Femur (tissue), 1 donor: Measurements from ENCODE around the gene GABBR2.

ENCODE experiments used
- DNase-seq: peaks from one replicate; pipeline ENCODE4 v3.0.0-alpha.2; 2017

The GABBR2 gene

DNA sequence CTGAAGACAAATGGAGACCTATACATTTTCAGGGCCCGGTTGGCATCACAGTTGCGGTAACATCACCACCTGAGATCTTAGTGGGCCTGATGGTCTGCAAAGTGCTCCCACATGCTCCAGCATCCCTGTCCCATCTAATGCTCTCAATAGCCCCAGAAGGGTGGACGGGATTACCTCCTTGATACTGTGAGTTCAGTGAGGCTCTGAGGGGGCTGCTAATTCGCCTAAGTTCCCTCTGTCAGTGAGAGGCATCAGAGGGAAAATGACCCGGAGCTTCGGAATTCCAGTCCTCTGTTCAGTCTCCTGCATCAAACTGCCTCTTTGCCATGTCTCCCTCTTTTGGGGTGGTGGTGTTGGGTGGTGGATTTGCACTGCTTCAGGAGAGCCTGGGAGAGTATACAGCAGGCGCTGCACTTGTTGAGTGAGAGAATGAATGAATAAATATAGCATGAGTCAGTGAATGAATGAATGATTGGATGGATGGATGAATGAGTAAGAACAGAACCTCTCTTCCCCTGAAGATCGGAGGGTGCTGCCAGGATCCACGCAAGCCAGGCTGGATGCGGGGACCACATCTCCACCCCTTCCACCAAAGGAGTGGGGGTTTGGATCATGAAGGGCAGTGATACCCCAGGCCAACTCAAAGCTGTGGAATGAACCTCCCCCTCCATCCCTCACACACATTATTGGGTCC, 141.0 kb downstream of the GABBR2 start:
- DNase-seq: no peak

DNA sequence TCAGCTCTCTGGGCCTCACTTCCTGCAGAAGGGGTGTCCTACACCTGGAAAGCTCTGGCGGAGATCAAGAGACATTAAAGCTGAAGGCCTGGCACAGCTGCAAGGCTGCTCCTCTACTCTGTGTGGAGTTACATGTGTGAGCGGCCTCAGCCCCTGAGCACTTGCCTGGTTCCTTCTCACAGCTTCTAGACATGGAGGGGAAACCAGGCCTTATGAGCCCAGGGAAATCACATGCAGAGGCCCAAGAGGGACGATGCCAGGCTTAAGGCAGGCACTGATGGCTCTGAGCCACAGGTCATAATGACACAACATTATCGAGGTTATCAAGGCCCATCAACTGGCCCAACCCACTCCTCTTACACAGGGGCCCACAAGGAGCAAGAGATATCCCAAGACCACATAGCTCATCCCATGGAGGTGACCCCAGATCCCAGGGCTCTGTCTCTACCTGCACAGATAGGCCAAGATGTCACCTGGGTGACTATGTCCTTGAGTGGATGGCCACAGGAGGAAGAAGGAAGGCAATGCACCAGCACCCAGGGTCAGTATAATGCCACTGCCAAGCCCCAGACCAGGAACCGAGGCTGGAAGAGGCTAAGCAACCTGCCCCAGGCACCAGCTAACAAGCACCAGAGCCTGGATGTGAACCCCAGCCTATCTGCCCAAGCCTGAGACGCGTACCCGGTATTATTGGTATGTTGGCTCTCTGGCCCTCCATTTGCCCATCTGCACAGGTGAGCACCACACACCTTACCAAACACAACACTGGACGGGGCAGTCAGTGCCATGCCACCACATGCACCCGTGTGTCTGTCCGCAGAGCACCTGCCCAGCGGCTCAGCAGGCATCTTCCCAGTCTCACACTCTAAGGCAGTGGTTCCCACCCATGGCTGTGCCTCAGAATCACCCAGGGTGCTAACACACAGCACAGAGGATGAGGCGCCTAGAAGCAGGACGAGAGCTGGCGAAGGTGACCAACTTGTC, 143.3 kb downstream of the GABBR2 start:
- DNase-seq: no peak

DNA sequence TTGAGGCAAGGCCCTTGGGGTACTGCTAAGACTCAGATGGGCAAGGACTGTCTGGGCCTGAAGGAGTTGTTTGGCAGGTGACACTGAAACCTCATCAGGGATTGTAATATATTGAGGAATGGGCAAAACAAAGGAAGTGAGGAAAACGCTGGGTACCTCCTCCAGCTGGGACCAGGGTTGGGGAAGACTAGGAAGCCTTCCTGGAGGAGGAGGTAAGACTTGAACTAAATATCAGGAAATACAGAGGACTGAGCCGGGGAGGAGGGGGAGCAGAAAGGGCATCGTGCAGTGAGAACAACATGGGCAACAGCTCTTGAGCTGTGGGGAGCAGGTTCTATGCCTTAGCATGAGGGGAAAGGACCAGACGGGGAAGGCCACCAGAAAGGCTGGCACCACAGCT, 144.0 kb downstream of the GABBR2 start:
- no peak for DNase-seq

DNA sequence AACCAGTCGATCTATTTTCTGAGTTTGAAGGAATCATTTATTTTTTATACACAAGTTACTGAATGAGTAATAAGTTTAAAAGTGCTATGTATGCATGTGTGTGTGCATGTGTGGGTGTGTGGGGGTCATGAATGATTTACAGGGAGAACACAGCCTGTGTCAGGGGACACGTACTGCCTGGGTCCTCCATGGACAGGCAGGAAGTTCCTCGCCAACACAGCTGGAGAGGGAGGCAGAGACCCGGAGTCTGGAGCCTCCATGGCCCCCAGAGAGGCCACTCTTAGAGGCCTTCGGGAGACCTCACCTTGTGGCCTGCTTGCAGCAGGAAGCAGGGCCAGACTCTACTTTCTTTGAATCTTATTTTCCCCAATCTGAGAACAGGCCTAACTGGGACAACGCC, 144.7 kb downstream of the GABBR2 start:
- no peak for DNase-seq

DNA sequence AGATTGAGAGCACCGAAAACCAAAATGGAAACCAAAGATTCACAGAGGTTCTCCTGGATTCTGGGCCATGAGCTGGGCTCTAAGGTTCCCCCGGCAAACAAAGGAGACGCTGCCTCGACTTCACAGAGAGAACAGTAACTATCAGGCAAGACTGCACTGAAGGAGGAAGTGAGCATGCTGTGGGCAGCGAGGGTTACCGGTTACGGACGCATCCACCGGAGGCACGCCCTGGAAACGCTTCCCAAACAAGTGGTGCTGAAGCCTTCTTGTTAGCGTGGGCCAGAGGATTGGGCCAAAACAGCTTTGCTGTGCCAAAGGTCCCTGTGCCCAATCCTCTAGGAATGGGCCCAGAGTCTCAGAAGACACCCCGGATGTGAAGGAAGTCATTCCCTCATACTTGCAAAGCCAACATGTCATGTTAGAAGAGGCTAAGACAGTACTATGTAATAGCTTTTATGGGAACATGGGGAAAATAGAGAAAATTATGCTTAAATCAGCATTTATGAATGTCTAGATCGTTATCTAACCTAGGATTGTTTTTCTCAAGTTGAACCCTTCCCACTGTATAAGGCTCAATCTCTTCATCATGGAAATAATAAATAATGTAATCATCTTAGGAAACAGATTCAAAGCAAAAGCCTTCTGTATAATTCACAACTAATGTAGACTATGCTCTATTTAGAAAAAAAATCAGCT, 145.4 kb downstream of the GABBR2 start:
- no peak for DNase-seq

DNA sequence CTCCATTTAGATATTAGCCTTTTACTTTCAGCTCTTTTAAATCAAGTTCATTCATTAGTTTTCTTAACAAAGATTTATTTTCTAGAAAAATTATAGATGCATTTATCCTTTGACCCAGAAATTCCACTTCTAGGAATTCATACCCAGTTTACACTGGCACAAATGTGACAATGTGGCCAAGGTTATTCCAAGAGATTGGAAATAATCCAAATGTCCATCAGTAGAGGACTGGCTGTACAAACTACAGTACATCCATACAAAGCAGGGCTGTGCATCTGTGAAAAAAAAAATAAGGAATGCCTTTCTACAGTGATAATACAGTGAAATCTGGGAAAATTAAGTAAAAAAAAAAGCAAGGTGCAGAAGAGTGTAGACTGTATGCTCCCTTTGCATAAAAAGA, 149.2 kb downstream of the GABBR2 start:
- DNase-seq: no peak

DNA sequence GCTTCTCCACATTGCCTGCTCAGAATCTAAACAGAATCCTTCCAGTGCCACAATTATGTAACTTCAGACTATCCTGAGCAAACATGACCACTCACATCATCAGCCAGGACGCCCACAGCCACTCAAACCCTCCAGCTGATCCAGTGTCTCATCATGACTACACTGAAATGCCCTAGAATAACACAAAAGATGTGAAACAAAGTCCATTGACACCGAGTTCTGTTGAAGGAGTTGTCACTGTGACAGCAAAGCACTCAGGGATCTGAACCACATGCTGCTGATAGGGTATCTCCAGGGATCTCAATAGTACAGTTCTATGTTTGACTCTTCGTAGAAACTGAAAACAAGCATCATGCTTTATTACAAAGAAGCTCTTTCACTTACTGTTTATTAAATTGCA, 150.2 kb downstream of the GABBR2 start:
- no peak for DNase-seq

DNA sequence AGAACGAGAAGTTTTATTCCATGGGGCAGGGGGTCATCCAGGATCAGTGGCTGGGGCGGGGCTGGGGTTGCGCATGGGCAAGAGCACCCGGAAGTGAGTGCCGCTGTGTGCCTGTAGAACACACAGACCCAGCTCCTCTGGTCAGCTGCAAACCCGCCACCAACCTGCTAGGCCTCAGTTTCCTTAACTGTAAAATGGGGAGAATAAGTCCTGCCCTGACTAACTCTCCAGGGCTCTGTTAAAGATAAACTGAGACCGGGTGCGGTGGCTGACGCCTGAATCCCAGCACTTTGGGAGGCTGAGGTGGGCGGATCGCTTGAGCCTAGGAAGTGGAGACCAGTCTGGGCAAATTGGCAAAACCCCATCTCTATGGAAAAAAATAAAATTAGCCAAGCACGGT, 152.2 kb downstream of the GABBR2 start:
- no peak for DNase-seq

DNA sequence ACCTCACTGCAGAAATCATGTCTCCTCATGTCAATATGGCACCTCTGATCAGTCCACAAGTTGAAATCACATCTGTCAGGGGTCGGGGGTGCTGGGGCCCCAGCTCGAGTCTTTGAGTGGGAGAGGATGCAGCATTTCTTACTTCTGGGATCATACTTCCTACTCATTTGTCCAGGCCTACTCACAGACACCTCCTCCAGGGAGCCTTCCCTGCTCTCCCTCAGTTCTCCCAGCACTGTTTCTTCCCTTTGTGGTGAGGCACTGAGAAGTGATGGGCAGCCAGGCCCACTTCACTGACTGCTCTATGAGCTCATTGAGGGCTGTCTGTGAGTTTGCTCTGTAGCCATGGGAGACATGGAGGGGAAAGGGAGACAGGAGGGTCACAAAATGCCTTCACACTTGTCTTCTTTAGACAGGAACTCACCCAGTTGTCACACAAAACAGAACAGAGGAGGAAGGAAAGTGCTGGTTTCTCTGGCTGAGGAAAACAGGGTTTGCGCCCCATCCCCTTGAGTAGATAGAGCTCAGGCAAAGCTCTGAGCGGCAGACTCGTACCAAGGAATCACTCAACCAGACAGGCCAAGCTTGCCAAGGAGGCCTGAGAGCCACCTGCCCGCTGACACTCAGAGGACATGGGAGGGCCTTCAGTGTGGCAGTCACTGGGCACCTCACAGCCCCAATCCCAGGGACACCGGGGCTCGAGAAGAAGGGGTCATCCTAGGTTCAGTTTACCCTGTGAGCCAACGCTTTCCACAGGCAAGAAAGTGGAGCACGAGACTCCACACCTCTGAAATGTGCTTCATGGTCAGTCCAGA, 152.9 kb downstream of the GABBR2 start:
- no peak for DNase-seq

DNA sequence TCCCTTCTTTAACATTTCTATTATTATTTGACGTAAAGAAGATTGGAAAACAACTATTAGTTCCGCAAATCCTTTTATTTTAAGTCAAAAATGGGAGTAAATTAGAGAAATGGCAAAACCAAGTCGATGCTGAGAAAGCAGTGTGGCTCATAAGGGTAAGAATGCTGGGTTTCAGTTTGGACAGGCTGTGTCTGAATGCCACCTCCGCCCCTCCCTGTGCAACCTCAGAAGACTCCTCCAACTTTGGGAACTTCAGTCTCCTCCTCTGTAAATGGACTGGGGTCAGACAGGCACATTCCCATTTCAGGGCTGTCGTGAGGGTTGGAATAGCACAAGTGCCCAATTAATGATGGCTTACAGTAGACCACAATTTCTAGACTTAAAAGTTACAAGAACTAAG, 154.0 kb downstream of the GABBR2 start:
- no peak for DNase-seq

DNA sequence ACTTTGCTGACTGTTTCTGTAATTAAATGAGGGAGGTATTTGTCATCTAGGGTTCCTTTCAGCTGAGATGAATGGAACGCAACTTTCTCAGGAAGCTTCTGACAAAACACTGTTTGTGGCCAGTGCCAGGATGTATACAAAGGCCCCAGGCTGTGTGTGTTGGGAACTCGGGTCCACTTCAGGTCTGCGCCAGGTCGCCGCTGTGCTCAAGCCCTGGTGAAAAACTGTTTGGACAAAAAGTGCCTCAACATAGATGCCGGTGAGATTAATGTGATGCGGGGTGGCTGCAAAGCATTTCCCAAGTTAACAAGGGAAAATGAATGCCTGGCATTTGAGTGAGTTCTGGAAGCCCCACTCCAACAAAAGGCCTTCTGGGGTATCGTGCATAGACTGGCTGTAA, 156.4 kb downstream of the GABBR2 start:
- no peak for DNase-seq

DNA sequence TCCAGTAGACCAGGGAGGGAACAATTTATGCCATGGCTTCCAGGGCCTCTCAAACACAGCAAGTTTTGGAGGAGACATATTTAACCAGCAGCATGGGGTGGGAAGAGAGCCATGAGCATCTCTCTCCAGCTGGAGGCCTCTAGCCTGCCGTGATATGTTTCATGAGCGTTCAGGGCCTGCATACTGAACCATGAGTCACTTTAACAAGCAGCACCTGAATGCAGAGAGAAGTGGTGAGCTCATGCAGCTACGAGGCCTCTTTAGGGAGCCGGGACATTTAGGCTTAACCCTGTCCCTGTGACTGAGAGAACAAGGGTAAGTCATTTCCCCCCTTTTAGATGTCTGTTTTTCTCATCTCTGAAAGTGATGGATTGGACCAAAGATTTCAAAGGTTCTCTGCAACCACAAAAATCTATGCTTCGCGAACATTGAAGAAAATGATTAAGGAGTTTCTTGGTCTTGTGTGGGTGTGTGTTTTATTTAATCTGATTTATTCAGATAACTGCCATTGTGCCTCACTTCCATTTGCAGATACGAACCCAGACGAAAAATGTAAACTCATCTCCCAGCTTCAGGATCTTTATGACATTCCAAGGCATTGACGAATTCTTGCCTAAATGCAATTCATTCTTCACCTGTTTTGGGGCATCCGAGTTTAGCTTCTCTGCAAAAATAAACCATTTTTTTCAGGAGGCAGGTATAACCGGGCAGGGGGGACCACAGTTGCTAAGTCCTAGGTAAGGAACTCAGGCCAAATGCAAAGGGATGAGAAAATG, 157.0 kb downstream of the GABBR2 start:
- DNase-seq: no peak

DNA sequence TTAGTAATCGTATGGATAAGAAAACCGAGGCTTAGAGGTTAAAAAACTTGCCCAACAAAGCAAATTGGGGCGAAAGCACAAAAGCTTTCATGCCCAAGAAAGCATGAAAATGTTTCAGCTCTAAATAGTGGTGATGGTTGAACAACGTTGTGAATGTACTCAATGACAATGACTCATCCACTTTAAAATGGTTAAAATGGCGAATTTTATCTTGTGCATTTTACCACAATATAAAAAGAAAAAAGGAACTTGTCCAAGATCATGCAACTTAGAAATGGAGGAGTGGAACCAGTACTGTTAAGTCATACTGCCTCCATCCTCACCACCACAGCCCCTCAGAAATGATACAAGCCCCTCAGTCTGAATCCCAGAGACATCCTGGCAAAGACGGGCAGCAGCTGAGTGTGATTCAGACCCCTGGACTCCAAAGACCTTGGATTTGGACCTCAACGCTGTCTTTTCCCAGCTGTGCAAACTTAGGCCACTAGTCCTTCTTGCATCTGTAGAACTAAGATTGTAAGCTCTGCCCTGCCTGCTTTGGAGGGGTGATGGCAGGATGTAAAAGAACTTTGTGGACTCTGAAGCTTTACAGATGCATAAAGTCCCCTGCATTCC, 158.4 kb downstream of the GABBR2 start:
- no peak for DNase-seq

DNA sequence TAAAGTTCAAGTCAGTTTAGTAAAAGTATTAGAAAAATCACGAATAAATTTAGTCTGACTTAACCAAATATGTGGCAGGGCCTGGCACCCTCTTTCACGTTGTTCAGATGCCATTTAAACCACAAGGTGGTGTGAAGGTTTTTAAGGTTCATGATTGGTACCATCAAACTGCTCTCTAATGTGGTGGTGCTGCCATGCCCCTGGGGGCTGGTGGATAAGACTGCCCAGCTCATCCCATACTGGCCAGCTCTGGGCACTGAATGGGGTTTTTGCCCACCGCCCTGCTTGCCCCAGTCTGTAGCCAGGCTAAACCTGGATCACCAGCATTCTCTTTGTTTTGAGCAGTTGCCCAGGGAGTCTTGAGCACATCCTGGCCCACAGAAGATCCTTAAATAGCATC, 159.3 kb downstream of the GABBR2 start:
- DNase-seq: no peak

DNA sequence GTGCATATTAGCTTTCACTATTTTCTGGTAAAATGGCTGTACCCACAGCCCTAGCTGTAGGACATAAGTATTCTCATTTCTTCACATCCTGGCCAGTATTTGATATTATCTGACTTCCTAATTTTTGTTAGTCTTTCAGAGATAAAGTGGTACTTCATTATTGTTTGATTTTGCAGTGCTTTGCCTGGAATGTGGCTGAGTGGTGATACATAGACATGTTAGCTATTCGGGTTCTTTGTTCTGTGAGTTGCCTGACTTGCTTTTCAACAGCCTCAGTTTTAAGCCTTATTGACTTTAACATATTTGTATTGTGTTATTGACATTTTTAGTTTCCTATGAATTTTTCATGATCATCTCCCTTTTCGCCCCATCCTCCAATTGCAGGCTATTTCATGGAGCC, 161.1 kb downstream of the GABBR2 start:
- DNase-seq: no peak

DNA sequence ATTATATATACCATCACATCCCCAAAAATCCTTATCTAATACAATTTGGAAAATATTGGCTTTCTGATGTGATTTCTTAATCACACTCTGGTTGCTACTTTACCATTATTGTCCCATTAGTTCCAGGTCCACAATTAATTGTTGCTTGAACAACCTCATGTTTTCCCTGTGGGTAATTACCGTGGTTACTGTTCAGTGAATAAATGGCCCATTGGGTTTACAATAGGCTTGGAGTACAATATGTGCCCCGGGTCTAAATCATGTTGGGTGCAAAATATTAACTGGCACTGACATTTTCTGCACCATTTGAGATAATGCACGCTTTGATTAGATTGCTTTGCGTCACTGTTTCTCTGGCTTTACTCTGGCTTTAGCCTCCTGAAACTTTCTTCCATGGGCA, 163.7 kb downstream of the GABBR2 start:
- no peak for DNase-seq

DNA sequence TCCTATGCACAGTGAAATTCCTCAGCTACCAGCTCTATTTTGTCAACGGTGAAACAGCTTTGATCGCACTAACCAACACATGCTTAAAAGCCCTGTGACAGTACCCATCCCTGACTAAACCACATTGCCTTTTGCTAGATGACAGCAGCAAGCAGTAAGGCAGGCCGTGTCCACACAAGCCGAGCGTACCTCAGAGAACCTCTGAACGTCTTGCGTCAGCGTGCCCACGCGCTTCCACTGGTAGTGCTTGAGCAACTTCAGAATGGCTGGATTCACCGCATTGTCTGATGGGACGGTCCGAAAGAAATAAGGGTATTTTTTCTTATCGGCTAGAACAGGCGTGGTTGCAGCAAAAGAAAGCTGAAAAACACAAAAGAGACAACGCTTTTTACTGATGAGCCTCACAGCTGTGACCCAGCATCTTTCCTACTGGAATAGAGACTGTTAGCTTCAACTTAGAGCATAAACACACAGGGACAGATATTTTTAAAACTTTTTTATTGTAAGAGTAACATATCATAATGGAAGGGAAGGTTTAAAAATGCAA, 167.0 kb downstream of the GABBR2 start:
- DNase-seq: no peak

DNA sequence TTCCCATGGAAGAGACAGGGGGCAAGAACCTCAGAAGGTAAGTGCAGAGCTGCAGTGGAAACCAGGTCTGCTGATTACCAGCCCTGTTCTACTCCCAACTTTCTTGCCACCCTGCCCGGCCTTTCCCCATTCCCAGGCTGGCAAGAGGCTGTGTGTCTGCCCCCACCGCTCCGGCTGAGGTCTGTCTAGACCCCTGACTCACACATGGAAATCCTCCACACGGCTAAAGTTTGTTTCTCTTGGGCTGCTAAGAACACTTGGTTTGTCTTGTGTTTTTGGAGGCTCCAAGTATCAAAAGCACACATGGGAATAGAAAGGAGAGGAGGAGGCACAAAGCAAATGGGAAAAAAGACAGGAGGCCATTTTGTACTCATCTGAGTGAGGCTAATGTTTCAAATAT, 168.3 kb downstream of the GABBR2 start:
- no peak for DNase-seq

DNA sequence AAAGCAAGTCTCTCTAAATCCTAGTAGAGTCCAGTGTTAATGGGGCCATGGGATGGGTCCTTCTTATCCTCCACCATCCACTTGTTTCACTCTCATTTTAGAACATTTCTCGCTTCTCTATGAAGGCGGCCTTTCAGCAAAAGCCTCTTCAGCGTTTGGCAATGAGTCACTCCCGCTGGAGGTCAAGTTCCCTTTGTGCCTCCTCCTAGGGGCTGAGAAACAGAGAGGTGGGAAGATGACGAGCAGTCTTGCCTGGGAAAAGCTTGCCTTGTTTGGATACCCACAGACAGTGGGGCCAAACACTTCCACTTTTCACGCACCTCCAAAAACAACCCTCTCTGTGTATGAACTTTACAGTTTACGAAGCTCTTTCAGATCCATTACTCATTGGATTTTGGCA, 168.8 kb downstream of the GABBR2 start:
- DNase-seq: no peak

DNA sequence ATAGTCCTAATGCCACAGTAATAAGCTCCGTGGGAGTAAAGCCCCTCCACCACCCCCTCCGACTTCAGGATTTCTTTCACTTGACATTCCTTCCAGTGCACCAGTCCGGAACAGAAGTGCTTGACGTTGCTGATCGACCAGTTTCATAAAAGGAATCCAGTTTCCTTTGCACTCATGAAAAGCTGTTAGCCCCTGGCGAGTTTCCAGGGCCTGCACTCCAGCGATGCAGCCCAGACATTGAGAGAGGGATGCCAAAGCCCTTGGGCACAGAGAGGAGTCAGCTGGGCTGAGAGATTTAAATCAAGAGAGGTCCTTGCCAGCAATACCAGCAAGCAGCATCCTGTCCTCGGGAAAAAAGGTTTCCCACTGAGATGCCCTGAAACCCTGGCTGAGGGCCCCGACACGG, 170.1 kb downstream of the GABBR2 start:
- no peak for DNase-seq

DNA sequence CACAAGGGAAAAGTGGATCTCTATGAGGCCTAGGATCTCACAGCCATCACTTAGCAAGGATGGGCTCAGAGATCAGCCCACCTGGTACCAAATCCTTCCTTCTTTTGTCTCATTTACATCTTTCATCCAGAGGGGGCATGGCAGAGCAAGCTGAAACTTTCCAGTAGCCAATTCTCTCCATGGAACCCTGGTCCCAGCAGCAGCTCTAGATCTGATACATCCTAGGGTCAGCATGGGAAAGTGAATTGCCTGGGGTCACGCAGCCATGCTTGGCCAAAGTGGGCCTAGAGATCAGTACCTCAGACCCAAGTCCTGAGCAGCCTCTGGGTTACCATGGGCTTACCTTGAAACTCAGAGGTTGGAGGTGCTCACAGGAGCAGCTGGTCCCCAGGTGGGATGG, 170.5 kb downstream of the GABBR2 start:
- no peak for DNase-seq
